NCI-H2227 (cell line): ENCODE results near the gene TRIM8.
"Not testable (repeated sequence)": the region's sequence is repeated elsewhere in the genome, so short reads cannot be mapped to it uniquely, and the experiment has no call there.

Experiments used
- DNase-seq: peaks from one replicate; lab custom pipeline; 2025; ENCODE audit not compliant: unreplicated experiment; lab: John Stamatoyannopoulos, UW

TRIM8 gene

DNA sequence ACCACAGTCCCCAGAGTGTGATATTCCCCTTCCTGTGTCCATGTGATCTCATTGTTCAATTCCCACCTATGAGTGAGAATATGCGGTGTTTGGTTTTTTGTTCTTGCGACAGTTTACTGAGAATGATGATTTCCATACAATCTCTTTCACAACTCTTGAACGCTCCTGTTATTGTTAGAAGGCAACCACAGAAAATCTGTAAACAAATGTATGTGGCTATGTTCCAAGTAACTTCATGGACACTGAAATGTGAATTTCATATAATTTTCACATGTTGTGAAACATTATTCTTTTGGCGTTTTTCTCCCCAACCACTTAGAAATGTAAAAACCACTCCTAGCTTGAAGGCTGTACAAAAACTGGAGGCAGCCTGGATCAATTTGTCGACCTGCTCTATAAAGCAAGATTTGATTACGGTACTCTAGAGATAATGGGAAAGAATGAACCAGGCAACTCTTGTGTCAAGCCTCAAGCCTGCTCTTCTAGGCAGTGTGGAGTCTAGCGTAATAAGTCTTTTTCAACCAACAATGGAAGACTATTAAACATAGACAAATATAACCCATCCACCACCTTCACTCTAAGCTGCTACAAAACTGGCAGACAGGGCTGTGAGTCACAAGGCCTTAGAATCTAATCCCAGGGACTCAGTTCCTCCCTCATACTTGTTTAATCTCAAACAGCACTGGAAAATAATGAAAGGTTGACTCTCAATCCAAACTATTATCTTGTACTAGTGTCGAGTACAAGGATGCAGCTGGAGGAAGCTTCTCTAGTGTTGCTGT lies 47.2 kb downstream of the TRIM8 start:
- peak; percentile 14 for DNase-seq

DNA sequence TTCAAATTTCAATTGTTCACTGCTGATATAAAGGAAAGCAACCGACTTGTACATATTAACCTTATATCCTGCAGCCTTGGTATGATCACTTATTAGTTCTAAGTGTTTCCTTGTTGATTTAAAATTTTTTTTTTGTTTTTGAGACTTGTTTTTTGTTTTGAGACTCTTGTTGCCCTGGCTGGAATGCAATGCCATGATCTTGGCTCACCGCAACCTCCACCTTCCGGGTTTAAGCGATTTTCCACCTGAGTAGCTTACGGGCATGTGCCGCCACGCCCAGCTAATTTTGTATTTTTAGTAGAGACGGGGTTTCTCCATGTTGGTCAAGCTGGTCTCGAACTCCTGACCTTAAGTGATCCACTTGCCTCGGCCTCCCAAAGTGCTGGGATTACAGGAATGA lies 51.1 kb downstream of the TRIM8 start:
- not testable (repeated sequence) for DNase-seq

DNA sequence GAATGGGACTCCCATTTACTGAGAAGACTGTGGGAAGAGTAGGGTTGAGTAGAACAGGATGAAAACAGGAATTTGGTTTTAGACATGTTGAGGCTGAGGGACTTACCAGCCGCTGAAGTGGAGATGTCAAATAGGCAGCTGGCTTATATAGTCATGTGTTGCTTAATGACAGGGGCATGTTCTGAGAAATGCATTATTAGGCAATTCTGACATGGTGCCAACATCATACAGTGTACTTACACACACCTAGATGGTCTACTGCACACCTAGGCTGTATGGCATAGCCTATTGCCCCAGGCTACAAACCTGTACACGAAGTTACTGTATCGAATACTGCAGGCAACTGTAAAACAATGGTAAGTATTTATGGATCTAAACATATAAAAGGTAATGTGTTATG lies 52.5 kb downstream of the TRIM8 start:
- no peak for DNase-seq

DNA sequence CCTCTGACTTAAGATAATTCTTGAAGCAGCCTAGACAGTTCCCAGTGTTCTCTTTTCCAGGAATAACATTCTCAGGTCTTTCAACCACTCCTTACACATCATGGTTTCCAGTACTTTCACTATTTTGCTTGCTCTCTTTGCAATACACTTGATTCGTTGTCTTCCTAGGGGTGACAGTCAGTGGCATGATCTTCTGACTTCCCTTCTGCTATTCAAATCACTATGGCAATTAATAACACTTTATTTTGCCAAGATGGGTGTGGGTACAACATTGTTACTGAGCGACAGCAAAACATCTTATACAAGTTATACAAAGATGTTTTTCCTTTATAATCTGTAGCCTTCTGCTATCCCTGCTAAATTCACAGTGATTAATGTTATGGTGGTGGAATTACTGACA lies 54.6 kb downstream of the TRIM8 start:
- no peak for DNase-seq

DNA sequence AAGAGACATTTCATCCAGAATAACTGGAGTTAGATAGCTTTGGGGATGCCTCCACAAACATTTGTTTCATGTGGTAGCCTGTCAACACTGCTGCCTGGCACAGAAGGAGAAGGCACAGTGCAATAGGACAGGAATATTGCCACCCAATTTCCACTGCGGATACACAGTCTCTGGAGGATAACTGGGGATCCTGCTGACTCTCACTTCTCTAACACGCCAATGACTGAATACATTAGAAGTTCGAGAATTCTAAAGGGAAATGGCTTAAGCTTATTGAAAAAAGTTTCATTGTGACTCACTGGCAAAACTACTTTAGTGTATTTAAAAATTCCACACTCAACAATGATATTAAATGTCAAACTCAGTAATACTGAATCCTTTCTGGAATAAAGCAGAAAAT lies 57.0 kb downstream of the TRIM8 start:
- DNase-seq = no peak

DNA sequence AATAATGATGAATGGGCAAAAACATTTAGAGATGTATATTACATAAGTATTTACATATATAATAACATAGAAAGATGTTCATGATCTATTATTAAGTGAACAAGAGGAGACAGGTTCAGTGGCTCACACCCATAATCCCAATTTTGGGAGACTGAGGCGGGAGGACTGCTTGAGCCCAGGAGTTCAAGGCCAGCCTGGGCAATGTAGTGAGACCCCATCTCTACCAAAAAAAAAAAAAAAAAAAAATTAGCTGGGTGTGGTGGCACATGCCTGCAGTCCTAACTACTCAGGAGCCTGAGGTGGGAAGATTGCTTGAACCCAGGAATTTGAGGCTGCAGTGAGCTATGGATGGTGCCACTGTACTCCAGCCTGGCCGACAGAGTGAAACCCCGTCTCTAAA lies 57.5 kb downstream of the TRIM8 start:
- no peak for DNase-seq

DNA sequence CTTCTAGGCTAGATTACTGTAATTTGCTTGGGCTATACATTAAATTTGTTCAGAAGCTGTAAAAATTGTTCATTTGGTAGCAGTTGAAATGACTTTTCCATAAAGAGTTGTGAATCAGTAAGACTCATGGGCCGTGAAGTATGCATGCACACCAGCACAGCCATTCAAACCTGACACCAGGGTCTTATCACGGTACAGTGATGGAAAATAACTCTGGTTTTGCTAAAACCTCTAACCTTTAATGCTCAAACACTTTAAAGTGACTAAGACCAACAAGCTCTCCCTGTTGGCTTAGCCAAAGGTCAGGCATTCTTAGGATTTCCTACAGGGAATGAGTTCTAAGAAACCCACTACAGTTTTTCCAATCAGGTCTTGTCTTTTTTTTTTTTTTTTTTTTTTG lies 58.5 kb downstream of the TRIM8 start:
- DNase-seq = peak; percentile 11

DNA sequence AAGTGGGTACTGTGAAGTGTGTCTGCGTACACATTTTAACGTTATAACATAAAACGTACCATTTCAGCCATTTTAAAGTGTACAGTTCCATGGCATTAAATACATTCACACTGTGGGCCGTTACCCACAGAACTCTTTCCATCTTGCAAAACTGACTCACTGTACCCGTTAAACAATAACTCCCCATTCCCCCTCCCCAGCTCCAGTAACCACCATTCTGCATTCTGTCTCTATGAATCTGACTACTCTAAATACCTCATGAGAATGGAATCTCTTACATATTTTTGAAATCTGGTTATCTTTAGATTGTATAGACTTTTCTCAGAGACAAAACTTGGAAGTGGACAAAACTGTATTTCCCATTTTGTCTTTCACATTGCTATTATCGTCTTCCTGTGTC lies 60.6 kb downstream of the TRIM8 start:
- DNase-seq = no peak

DNA sequence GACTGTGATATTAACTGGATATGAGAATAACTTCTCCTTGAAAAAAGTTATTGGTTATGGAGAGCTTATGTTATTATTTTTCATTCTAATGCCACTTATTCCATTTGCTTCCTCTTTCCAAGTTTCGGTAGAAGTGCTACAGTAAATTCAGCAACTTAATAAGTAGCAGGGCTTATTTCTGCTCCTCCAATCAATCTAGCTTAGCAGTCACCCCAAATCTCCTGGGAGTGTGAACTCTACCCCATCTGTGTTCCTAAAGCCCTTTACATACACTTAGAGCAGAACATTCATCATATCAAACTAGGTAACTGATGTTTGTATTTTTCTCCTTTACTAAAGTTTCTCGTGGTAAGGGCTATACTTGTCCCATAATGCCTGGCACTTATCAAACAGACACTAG lies 61.3 kb downstream of the TRIM8 start:
- DNase-seq = no peak
